Mesangial cell (primary cell): ENCODE measurements around the gene NTPCR. TPM values are rescaled to one million over a fixed set of nuclear protein-coding genes. Genes with fewer than 3 reads are reported as not detected.

Experiments
- total RNA-seq: library from RNA; depleted of rRNA; stranded (reverse); fragments of >200 nt; gene quantifications from 2 replicates; pipeline ENCODE4 v1.2.3, GENCODE V29; 2015

Gene NTPCR, protein sequence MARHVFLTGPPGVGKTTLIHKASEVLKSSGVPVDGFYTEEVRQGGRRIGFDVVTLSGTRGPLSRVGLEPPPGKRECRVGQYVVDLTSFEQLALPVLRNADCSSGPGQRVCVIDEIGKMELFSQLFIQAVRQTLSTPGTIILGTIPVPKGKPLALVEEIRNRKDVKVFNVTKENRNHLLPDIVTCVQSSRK
- total RNA-seq: 8.5 and 23.5 TPM in 2 replicates

DNA sequence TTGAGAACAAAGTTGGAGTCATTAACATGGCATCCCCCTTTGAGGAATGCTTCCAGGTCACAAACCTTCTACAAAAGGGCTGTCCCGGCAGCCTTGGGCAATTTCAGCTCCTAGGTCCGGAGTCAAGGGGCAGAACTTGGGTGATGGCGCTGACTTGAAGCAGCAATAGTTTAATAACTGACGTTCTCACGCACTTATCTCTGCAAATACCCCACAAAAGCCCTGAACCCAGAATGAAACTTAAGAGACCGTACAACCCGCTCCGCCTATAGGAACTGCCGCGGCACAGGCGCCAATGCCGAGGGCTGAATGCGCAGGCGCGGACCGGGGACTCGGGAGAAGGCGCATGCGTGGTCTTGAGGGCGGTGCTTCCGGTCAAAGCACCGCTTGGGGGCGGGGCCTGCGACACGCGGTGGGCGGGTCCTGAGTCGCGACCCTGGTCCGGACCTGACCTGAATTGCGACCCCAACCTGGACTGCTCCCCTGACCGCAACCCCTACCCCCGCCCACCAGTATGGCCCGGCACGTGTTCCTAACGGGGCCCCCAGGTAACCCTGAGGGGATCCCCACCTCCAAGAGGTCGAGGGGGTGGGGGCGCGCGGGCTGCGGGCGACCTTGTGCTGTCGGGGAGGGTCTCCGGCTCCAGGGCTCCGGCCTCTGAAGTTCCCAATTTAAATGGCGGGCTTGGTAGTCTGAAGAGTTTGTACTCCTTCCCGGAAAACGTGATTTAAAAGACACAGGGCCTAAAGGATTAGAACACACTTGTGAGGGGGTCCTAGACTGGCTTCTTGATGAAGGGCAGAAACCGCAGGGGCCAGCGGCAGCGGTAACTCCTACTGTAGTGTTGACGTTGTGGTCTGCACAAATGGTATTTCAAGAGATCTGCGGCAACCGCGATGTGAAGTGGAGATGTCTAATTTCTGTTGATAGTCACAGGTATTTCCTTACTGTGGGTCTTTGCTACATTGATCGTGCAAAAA, at the start of gene NTPCR:
NTPCR (plus strand) TSS at position 415 of the 980 bp plus-strand sequence; CDS start at position 515, 100 bp downstream.

Other genes starting within 250 kb of the NTPCR start
- 2.3 and 2.6 TPM in 2 replicates for gene MAP10, start 145.2 kb upstream of the NTPCR start, total RNA-seq